Measurements from ENCODE around the gene FBN2.

FBN2 gene

DNA sequence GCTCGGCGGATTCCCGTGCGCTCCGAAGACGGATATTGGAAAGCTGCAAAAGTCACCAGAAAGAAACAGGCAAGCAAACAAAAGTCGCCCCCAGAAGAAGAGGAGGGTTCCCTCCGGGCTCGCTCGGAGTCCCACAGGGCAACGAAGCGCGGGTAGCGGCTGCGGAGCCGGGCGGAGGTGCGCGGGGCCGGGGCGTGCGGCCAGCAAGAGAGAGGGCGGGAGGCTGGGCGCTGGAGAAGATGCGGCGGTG, at the start of gene FBN2:
FBN2 (minus strand) TSS at position 246 of the 250 bp plus-strand sequence. CDS start 642 bp downstream, outside the sequence.
- Histone ChIP-seq H3K4me1 (ENCODE audit: control insufficient read depth, insufficient read depth, low read length, unreplicated experiment) (peaks cover 4% of the 10 kb centered on the region), H3K79me2 (ENCODE audit: control insufficient read depth, insufficient read depth, low read length, unreplicated experiment) (peaks cover 6% of the 10 kb centered on the region), H3K36me3 (ENCODE audit: insufficient read depth, low read length) (peaks cover 3% of the 10 kb centered on the region; the same call in 1 of the 2 replicates), H2AFZ (ENCODE audit: low read length, unreplicated experiment) (peak within 1 kb of the TSS; percentile 78), H3K27ac (ENCODE audit: low read depth, low read length) (no peak within 1 kb of the TSS), H3K27me3 (ENCODE audit: insufficient read depth, low read length) (no peaks in the 10 kb centered on the region), H3K4me3 (ENCODE audit: low read depth, low read length) (peak within 1 kb of the TSS; percentile 87)

DNA sequence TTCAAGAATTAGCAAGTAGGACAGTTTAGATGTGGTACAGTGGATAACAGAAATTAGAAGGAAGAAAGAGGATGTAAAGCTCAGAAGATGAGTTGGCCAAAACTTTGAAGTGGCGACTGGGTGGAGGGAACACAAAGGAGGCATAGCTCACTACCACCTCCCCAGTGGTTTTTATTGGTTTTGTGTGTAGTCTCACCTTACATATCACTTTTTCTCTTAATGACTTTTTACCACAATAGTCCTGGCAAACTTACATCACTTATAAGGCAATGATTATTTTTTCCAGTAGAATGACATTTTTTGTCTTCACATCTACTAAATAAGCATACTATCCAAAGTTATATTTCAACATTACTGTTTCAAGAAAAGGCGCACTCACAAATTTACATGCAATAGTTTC, 49.2 kb upstream of the FBN2 start:
- no peaks in the 10 kb centered on the region for H3K79me2 ChIP-seq (ENCODE audit: control insufficient read depth, insufficient read depth, low read length, unreplicated experiment)
- no peaks in the 10 kb centered on the region for H3K36me3 ChIP-seq (ENCODE audit: insufficient read depth, low read length)
- H3K4me1 ChIP-seq (ENCODE audit: control insufficient read depth, insufficient read depth, low read length, unreplicated experiment): no peaks in the 10 kb centered on the region
- H3K4me3 ChIP-seq (ENCODE audit: low read depth, low read length): no peak overlapping the region
- no peak overlapping the region for H3K27ac ChIP-seq (ENCODE audit: low read depth, low read length)
- no peak overlapping the region for H2AFZ ChIP-seq (ENCODE audit: low read length, unreplicated experiment)
- no peaks in the 10 kb centered on the region for H3K27me3 ChIP-seq (ENCODE audit: insufficient read depth, low read length)

DNA sequence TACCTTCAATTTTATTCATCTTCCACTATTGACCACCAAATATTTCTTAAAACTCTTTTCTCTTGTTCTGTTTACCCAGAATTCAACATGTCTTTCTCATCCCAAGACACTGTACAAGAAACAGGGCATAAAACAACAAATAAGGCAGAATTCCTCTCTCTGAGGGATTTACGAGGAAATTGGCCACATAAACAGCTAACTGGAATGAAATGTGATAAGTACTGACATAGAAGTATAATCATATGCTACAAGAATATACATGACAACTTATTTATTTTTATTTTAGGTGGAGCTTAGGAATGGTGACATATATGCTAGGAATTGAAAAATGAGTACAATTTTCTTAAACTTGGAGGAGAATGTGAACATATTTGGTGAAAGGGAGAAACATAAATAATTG, 48.8 kb upstream of the FBN2 start:
- H2AFZ ChIP-seq (ENCODE audit: low read length, unreplicated experiment): no peak overlapping the region
- no peak overlapping the region for H3K27ac ChIP-seq (ENCODE audit: low read depth, low read length)
- no peaks in the 10 kb centered on the region for H3K36me3 ChIP-seq (ENCODE audit: insufficient read depth, low read length)
- H3K79me2 ChIP-seq (ENCODE audit: control insufficient read depth, insufficient read depth, low read length, unreplicated experiment): no peaks in the 10 kb centered on the region
- H3K4me1 ChIP-seq (ENCODE audit: control insufficient read depth, insufficient read depth, low read length, unreplicated experiment): no peaks in the 10 kb centered on the region
- no peak overlapping the region for H3K4me3 ChIP-seq (ENCODE audit: low read depth, low read length)
- no peaks in the 10 kb centered on the region for H3K27me3 ChIP-seq (ENCODE audit: insufficient read depth, low read length)

- Histone ChIP-seq H3K27ac (ENCODE audit: low read depth, low read length) (peak overlapping the region; percentile 77), H3K4me3 (ENCODE audit: low read depth, low read length) (peak overlapping the region; percentile 4; the same call in 1 of the 2 replicates), H2AFZ (ENCODE audit: low read length, unreplicated experiment) (peak overlapping the region; percentile 1)
Observed at GRCh38 chr5:128579639-128580038, 41.6 kb upstream of the FBN2 start.

GRCh38 chr5:128579093-128579492, 41.0 kb upstream of the FBN2 start:
- Histone ChIP-seq H3K36me3 (ENCODE audit: insufficient read depth, low read length) (no peaks in the 10 kb centered on the region), H3K27ac (ENCODE audit: low read depth, low read length) (peak overlapping the region; percentile 77), H3K4me3 (ENCODE audit: low read depth, low read length) (peak overlapping the region; percentile 4; the same call in 1 of the 2 replicates), H2AFZ (ENCODE audit: low read length, unreplicated experiment) (peak overlapping the region; percentile 1), H3K79me2 (ENCODE audit: control insufficient read depth, insufficient read depth, low read length, unreplicated experiment) (no peaks in the 10 kb centered on the region), H3K27me3 (ENCODE audit: insufficient read depth, low read length) (no peaks in the 10 kb centered on the region), H3K4me1 (ENCODE audit: control insufficient read depth, insufficient read depth, low read length, unreplicated experiment) (peaks cover 24% of the 10 kb centered on the region)

More at GRCh38 chr5:128579639-128580038, 41.6 kb upstream of the FBN2 start:
- Histone ChIP-seq H3K27me3 (ENCODE audit: insufficient read depth, low read length) (no peaks in the 10 kb centered on the region), H3K36me3 (ENCODE audit: insufficient read depth, low read length) (no peaks in the 10 kb centered on the region), H3K79me2 (ENCODE audit: control insufficient read depth, insufficient read depth, low read length, unreplicated experiment) (no peaks in the 10 kb centered on the region), H3K4me1 (ENCODE audit: control insufficient read depth, insufficient read depth, low read length, unreplicated experiment) (peaks cover 22% of the 10 kb centered on the region)

- no peak overlapping the region for H3K27ac ChIP-seq (ENCODE audit: low read depth, low read length)
Observed at GRCh38 chr5:128574041-128574440, 36.0 kb upstream of the FBN2 start.

DNA sequence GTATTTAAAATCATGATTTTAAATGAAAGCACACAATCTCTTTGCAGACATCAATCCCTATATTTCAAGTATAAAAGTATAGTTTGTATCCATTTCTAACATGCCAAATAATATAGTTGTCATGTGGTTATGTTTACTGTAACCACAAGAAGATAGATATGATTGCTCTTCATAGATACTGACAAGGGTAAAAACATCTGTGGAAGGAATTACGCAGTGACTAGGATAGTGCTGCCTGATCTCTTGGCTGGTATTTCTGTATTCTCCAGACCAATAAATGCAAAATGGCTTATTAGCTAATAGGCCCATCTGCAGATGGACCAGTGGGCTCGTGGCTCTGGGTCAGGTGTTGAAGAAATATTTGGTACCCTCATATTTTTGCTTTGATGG, 34.9 kb upstream of the FBN2 start:
- Histone ChIP-seq H3K79me2 (ENCODE audit: control insufficient read depth, insufficient read depth, low read length, unreplicated experiment) (no peaks in the 10 kb centered on the region), H2AFZ (ENCODE audit: low read length, unreplicated experiment) (no peak overlapping the region), H3K36me3 (ENCODE audit: insufficient read depth, low read length) (no peaks in the 10 kb centered on the region), H3K27ac (ENCODE audit: low read depth, low read length) (no peak overlapping the region), H3K27me3 (ENCODE audit: insufficient read depth, low read length) (no peaks in the 10 kb centered on the region), H3K4me3 (ENCODE audit: low read depth, low read length) (no peak overlapping the region), H3K4me1 (ENCODE audit: control insufficient read depth, insufficient read depth, low read length, unreplicated experiment) (peaks cover 20% of the 10 kb centered on the region)

More at GRCh38 chr5:128574041-128574440, 36.0 kb upstream of the FBN2 start:
- Histone ChIP-seq H3K4me3 (ENCODE audit: low read depth, low read length) (no peak overlapping the region), H3K36me3 (ENCODE audit: insufficient read depth, low read length) (no peaks in the 10 kb centered on the region), H3K27me3 (ENCODE audit: insufficient read depth, low read length) (no peaks in the 10 kb centered on the region), H3K79me2 (ENCODE audit: control insufficient read depth, insufficient read depth, low read length, unreplicated experiment) (no peaks in the 10 kb centered on the region), H3K4me1 (ENCODE audit: control insufficient read depth, insufficient read depth, low read length, unreplicated experiment) (peaks cover 29% of the 10 kb centered on the region), H2AFZ (ENCODE audit: low read length, unreplicated experiment) (no peak overlapping the region)

DNA sequence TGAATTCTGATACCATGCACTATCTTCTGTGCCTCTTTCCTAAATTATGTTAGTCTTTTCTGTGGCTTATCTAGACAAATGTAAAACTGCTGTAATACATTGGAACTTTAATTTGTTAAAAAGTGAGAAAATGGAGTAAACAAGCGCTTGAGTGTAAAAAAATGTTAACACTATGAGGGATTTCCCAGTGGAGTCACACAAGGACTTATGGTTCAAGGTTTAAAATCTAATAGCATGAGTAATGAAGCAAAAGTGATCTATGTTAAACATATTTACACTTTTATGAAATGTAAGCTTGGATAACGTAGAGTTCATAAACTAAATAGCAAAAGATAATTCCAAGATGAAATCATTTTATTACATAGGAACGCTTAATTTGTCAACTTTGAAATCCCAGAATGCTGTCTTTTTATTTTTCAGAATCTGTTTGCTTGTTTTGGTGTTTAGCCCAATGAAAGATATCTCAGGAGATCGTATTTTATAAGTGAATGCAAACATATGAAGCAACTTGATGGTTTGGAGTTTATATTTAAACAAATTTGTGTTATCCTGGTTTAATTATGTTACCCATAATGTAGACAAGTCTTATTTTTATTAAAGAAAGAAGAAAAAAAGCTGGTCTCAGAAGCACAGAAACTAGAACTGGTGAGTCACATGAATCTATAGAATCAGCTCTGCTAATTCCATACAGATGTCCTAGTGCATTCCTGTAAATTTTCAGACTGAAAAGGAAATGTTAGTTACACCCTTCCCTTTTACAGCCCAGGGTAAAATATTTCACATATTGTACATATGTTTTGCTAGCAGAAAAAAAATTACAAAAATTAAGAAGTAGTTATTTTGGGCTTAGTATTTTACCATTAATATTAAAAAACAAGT, 34.2 kb upstream of the FBN2 start:
- 0 out of 2 replicates have a peak overlapping the region, but pooled peaks have one; percentile 8 for H3K27ac ChIP-seq (ENCODE audit: low read depth, low read length)
- H3K79me2 ChIP-seq (ENCODE audit: control insufficient read depth, insufficient read depth, low read length, unreplicated experiment): no peaks in the 10 kb centered on the region
- peak overlapping the region; percentile 31 for H2AFZ ChIP-seq (ENCODE audit: low read length, unreplicated experiment)
- no peaks in the 10 kb centered on the region for H3K36me3 ChIP-seq (ENCODE audit: insufficient read depth, low read length)
- peaks cover 20% of the 10 kb centered on the region for H3K4me1 ChIP-seq (ENCODE audit: control insufficient read depth, insufficient read depth, low read length, unreplicated experiment)
- no peak overlapping the region for H3K4me3 ChIP-seq (ENCODE audit: low read depth, low read length)
- H3K27me3 ChIP-seq (ENCODE audit: insufficient read depth, low read length): no peaks in the 10 kb centered on the region

DNA sequence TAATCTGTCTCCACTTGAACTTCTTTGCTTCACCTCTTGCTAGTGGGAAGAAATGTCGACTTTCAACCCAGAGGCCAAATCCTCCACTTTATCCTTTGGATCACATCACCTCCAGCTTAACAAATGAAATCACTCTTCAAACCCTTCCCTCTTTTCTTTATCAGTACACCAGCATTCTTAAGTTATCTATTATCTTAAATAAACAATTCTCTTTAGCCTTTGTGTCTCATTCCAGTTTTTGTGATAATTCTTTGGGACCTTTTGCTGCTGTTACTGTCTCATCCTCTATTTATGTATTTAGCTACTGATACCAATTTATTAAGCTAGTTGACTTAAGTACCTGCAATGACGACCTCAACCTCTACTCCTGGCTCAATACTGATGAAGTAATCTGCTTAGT, 28.1 kb upstream of the FBN2 start:
- H3K79me2 ChIP-seq (ENCODE audit: control insufficient read depth, insufficient read depth, low read length, unreplicated experiment): no peaks in the 10 kb centered on the region
- H3K4me3 ChIP-seq (ENCODE audit: low read depth, low read length): no peak overlapping the region
- no peak overlapping the region for H3K27ac ChIP-seq (ENCODE audit: low read depth, low read length)
- no peaks in the 10 kb centered on the region for H3K27me3 ChIP-seq (ENCODE audit: insufficient read depth, low read length)
- H3K4me1 ChIP-seq (ENCODE audit: control insufficient read depth, insufficient read depth, low read length, unreplicated experiment): no peaks in the 10 kb centered on the region
- no peaks in the 10 kb centered on the region for H3K36me3 ChIP-seq (ENCODE audit: insufficient read depth, low read length)
- no peak overlapping the region for H2AFZ ChIP-seq (ENCODE audit: low read length, unreplicated experiment)

DNA sequence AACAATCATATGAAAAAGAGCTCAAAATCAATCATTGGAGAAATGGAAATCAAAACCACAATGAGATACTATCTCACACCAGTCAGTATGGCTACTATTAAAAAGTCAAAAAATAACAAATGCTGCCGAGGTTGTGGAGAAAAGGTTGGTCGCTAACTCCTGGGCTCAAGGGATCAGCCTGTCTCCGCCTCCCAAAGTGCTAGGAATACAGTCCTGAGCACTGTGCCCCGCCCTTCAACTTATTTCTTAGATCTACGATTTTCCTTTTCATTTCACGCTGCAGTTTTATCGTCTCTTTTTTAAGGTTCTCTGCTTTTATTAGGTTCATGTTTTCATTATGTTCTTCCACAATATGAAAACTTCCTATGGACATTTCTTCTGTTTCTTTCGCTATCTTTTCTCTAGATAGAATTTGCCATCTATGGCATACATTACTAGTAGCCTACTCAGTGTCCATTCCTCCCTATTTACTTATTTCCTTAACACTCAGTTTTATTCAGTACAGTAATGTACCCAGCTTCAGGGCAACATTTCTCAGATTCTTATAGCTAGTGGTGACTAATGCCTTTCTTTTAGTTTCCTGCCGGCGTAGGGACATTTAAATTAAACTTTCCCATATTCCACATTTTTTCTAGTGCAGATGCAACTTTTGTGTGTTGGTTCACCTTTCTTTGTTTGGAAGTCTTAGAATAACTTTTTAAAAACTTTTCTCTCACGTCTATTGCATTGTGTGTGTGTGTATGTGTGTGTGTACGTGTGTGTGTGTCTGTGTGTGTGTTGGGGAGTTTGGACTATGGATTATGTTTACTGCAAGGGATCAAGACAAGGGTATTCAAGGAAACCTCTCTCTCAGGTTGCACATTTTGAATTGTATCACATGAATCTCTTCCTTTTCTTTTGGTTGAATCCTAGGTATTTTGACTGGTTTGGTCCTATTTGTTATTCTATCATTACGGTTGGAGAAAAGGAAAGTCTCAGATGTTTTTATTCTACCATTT, 21.6 kb upstream of the FBN2 start:
- H3K79me2 ChIP-seq (ENCODE audit: control insufficient read depth, insufficient read depth, low read length, unreplicated experiment): no peaks in the 10 kb centered on the region
- no peaks in the 10 kb centered on the region for H3K4me1 ChIP-seq (ENCODE audit: control insufficient read depth, insufficient read depth, low read length, unreplicated experiment)
- H3K36me3 ChIP-seq (ENCODE audit: insufficient read depth, low read length): no peaks in the 10 kb centered on the region
- H3K27ac ChIP-seq (ENCODE audit: low read depth, low read length): no peak overlapping the region
- H3K27me3 ChIP-seq (ENCODE audit: insufficient read depth, low read length): no peaks in the 10 kb centered on the region
- H3K4me3 ChIP-seq (ENCODE audit: low read depth, low read length): no peak overlapping the region
- no peak overlapping the region for H2AFZ ChIP-seq (ENCODE audit: low read length, unreplicated experiment)
